Spleen (tissue), 11 donors: ENCODE results near the gene RPL19. TPM values are rescaled to one million over a fixed set of nuclear protein-coding genes. Genes with fewer than 3 reads are reported as not detected.
"Not testable (repeated sequence)": the region's sequence is repeated elsewhere in the genome, so short reads cannot be mapped to it uniquely, and the experiment has no call there.

Experiments
- DNase-seq: peaks from one replicate; pipeline ENCODE4 v3.0.0-alpha.2; 2020
- H3K27ac ChIP-seq, 8 donors: fragments of 200-600 bp; sonication (generic) in 7 of 8; 1 replicate in 4 of 8; 2 replicates in 4 of 8; pipeline versions ENCODE4 v1.5.0 to v1.8.0; 2016 to 2021; ENCODE audit warnings: inconsistent platforms in 4 of 8, mild to moderate bottlenecking in 4 of 8, moderate library complexity in 1 of 8
- H3K27me3 ChIP-seq, 7 donors: fragments of 200-600 bp; sonication (generic) in 6 of 7; replicated peaks in 1 of 7; 1 replicate in 4 of 7; 2 replicates in 3 of 7; pipeline versions ENCODE4 v1.5.0 to v1.8.0; 2016 to 2021; ENCODE audit warnings: inconsistent platforms in 3 of 7, mild to moderate bottlenecking in 1 of 7
- H3K36me3 ChIP-seq, 6 donors: fragments of 200-600 bp; sonication (generic) in 5 of 6; 1 replicate in 4 of 6; 2 replicates in 2 of 6; pipeline versions ENCODE4 v1.5.0 to v1.8.0; 2016 to 2021; ENCODE audit warnings: inconsistent platforms in 2 of 6
- H3K4me1 ChIP-seq, 6 donors: fragments of 200-600 bp; sonication (generic) in 5 of 6; 1 replicate in 3 of 6; 2 replicates in 3 of 6; pipeline versions ENCODE4 v1.5.0 to v1.8.0; 2016 to 2021; ENCODE audit warnings: inconsistent platforms in 3 of 6
- H3K4me3 ChIP-seq, 8 donors: fragments of 200-600 bp; sonication (generic) in 7 of 8; 1 replicate in 4 of 8; 2 replicates in 4 of 8; pipeline versions ENCODE4 v1.5.0 to v1.8.0; 2016 to 2021; ENCODE audit warnings: inconsistent platforms in 4 of 8, mild to moderate bottlenecking in 4 of 8, moderate library complexity in 2 of 8
- H3K9me3 ChIP-seq, 8 donors: fragments of 200-600 bp; sonication (generic) in 7 of 8; 1 replicate in 4 of 8; 2 replicates in 4 of 8; pipeline versions ENCODE4 v1.5.0 to v1.8.0; 2016 to 2021; ENCODE audit warnings: inconsistent platforms in 4 of 8
- POLR2A ChIP-seq, 3 donors: fragments of 450-650 bp; IDR thresholded peaks; one replicate each; pipeline ENCODE4 v1.5.1; 2017; ENCODE audit warnings: antibody characterized with exemption in 3 of 3, mild to moderate bottlenecking in 1 of 3
- POLR2AphosphoS5 ChIP-seq, 3 donors: sonication (generic); formaldehyde crosslinking; IDR thresholded peaks; one replicate each; pipeline ENCODE4 v1.5.1; 2017; ENCODE audit warnings: antibody characterized with exemption in 3 of 3
- WGBS, 5 donors: extraction: QIAGEN DNeasy Blood & Tissue Kit in 3 of 5; methylation state at CpG; one replicate each; pipeline versions ENCODE4 v1.1.5 to v1.1.7; 2013 to 2018; 5-methylcytosine and 5-hydroxymethylcytosine counted together
- intact Hi-C: fragments of 100-400 bp; cut with DNase I; formaldehyde crosslinking; loops from one replicate; pipeline ENCODE4 v1.15.0; 2023; ENCODE audit warnings: low total_unique reads
- polyA plus RNA-seq, 3 donors: library from polyadenylated mRNA; stranded (reverse); fragments of 200-250 nt; gene quantifications; one replicate each; pipeline ENCODE4 v1.2.1, GENCODE V29; 2013
- total RNA-seq, 7 donors: library from RNA; depleted of rRNA in 3 of 7; stranded (reverse); fragments of >200 nt in 3 of 7; fragmentation: NEBNext Ultra II Directional in 4 of 7; extraction: Animal tissue kit (Norgen Biotek cat#: 25700) in 4 of 7; gene quantifications; one replicate each; pipeline versions ENCODE4 v1.1.0 to v1.2.1, GENCODE V29; 2016 to 2021
- TF ChIP-seq, protein P1 (sequence below), 11 experiments: fragments of 200-600 bp in 7 of 11; fragments of 450-650 bp in 4 of 11; sonication (generic) in 4 of 11; IDR thresholded peaks in 8 of 11; conservative IDR thresholded peaks in 3 of 11; 1 replicate in 7 of 11; 2 replicates in 4 of 11; pipeline versions ENCODE4 v1.4.0 to v1.8.0; 2016 to 2021; ENCODE audit warnings: antibody characterized with exemption in 11 of 11, inconsistent platforms in 4 of 11, mild to moderate bottlenecking in 1 of 11
- donor health status: healthy with polysubstance abuse.
- donor health status: DM: no; HTN: no; CAD: no; lungs with moderate emphysema.
- donor health status: DM: no; HTN: no; CAD: no.
- donor health status: Bipolar disorder and iron deficiency.
- donor health status: healthy.
- donor health status: DM: no; HTN: no; CAD: no.
- donor health status: DM: yes; HTN: yes; CAD: no.

The RPL19 gene
- total and polyA plus RNA-seq, 10 donors, result 1,504 to 7,360 (median 3,641) TPM

GRCh38 chr17:39165841-39166349, 34.2 kb upstream of the RPL19 start, which contains the start of gene ARL5C:
TSS of gene ARL5C (minus strand) at chr17:39166161. CDS start at chr17:39165760, 401 bp downstream.
- peaks cover 0 to 36% (median 15%) of the 10 kb centered on the region in 7 donors for H3K27me3 ChIP-seq
- H3K4me1 ChIP-seq, result peaks cover 13 to 44% (median 37%) of the 10 kb centered on the region in 6 donors
- peak within 1 kb of the TSS in 5 of 8 donors; percentile 3 to 65 (median 45) for H3K27ac ChIP-seq
- H3K36me3 ChIP-seq, result no peaks in the 10 kb centered on the region
- TF ChIP-seq, protein P1, sequence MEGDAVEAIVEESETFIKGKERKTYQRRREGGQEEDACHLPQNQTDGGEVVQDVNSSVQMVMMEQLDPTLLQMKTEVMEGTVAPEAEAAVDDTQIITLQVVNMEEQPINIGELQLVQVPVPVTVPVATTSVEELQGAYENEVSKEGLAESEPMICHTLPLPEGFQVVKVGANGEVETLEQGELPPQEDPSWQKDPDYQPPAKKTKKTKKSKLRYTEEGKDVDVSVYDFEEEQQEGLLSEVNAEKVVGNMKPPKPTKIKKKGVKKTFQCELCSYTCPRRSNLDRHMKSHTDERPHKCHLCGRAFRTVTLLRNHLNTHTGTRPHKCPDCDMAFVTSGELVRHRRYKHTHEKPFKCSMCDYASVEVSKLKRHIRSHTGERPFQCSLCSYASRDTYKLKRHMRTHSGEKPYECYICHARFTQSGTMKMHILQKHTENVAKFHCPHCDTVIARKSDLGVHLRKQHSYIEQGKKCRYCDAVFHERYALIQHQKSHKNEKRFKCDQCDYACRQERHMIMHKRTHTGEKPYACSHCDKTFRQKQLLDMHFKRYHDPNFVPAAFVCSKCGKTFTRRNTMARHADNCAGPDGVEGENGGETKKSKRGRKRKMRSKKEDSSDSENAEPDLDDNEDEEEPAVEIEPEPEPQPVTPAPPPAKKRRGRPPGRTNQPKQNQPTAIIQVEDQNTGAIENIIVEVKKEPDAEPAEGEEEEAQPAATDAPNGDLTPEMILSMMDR (IDR thresholded peaks at IDR 0.05 in 8 of 11, conservative IDR thresholded peaks at IDR 0.05 in 3 of 11), result no peak
- TF ChIP-seq POLR2AphosphoS5 (IDR thresholded peaks at IDR 0.05) (no peak), POLR2A (IDR thresholded peaks at IDR 0.05) (no peak)
- 51 to 81% (median 53%) methylated on average over 10 to 17 of the region's 17 CpGs for WGBS, 5 donors
- H3K4me3 ChIP-seq, result peak within 1 kb of the TSS; percentile 36 to 79 (median 49)
- peaks cover 0 to 4% (median 0%) of the 10 kb centered on the region in 8 donors for H3K9me3 ChIP-seq
- DNase-seq, result no peak
- intact Hi-C loops, result no loop called here

DNA sequence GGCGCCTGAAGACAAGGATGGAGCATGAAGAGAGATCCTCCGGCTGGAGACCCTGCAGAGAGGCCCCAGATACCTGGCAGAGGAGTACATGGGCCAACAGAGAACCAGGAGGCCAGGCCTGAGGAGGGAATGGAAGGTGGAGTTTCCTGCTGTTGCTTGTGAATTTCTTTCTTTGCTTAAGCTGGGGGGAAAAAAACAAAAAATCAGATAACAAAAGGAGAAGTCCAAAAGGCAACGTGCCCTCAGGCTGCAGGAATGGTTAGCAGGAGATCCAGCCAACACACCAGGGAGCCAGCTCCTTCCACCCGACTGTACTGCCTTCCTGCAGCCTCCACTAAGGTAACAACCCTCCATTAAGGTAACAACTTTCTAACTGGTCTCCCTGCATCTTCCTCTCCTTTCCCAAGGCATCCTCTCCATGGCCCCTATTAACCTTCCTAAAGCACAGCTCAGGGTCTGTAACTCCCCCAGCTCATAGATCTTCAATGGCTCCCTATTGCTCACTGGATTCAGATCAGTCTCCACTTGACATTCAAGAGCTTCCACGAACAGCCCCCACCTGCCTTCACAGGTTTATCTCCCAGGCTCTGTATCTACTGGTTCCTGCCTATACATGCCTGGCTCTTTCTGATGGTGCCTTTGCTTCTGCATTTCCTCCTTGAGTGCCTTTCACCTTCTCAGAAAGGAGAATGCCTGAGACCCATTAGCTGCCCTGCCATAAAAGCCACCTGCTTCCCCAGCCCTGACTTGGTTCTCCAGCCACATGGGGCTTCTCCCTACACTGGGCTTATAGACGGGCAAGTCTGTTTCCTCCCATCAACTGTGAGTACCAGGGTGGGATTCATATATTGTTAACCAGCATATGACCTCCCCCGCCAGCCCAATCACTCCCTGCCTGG, 33.4 kb upstream of the RPL19 start:
- DNase-seq, result no peak
- intact Hi-C loops, result no loop called here
- WGBS, 5 donors, result 41 to 52% (median 46%) methylated on average over 7 of the region's 7 CpGs

DNA sequence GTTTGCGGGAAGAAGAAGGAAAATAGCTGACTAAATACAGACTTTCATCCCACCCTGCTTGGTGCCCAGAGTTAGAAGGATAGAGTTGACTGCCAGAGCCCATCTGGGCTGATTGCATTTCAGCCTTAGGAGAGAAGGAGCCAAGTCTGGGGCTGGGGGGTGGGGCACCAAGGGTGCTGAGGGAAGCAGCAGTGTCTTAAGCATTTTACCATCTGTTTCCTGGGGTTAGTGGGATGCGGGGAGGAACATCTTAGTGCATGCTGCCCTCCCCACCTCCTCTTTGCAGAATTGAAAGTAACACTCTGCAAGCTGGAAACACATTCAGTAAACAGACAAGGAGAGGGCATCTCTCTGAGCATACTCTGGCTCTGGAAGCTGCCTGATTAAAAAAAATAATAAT, 32.6 kb upstream of the RPL19 start:
- Histone ChIP-seq H3K9me3 (peaks cover 0 to 4% (median 0%) of the 10 kb centered on the region in 8 donors), H3K27me3 (peaks cover 0 to 36% (median 15%) of the 10 kb centered on the region in 7 donors), H3K36me3 (no peaks in the 10 kb centered on the region), H3K4me3 (no peak overlapping the region), H3K4me1 (peaks cover 13 to 44% (median 37%) of the 10 kb centered on the region in 6 donors), H3K27ac (peak overlapping the region in 2 of 8 donors; percentile 26 to 32)
- TF ChIP-seq, protein P1 (IDR thresholded peaks at IDR 0.05 in 8 of 11, conservative IDR thresholded peaks at IDR 0.05 in 3 of 11), result no peak
- peak in 1 of 3 donors; percentile 8 for TF ChIP-seq POLR2AphosphoS5 (IDR thresholded peaks at IDR 0.05)
- 2 to 16% (median 12%) methylated on average over 2 of the region's 2 CpGs for WGBS, 5 donors
- intact Hi-C loops, result no loop called here
- DNase-seq, result no peak

More for the DNA sequence above, 33.4 kb upstream of the RPL19 start:
- no peaks in the 10 kb centered on the region for H3K36me3 ChIP-seq
- TF ChIP-seq POLR2A (IDR thresholded peaks at IDR 0.05), result no peak
- no peak for TF ChIP-seq POLR2AphosphoS5 (IDR thresholded peaks at IDR 0.05)
- TF ChIP-seq, protein P1 (IDR thresholded peaks at IDR 0.05 in 8 of 11, conservative IDR thresholded peaks at IDR 0.05 in 3 of 11), result no peak
- H3K4me3 ChIP-seq, result no peak overlapping the region
- H3K9me3 ChIP-seq, result peaks cover 0 to 4% (median 0%) of the 10 kb centered on the region in 8 donors
- peaks cover 0 to 36% (median 15%) of the 10 kb centered on the region in 7 donors for H3K27me3 ChIP-seq
- peak overlapping the region in 2 of 8 donors; percentile 3 to 17 for H3K27ac ChIP-seq
- peaks cover 13 to 44% (median 37%) of the 10 kb centered on the region in 6 donors for H3K4me1 ChIP-seq

DNA sequence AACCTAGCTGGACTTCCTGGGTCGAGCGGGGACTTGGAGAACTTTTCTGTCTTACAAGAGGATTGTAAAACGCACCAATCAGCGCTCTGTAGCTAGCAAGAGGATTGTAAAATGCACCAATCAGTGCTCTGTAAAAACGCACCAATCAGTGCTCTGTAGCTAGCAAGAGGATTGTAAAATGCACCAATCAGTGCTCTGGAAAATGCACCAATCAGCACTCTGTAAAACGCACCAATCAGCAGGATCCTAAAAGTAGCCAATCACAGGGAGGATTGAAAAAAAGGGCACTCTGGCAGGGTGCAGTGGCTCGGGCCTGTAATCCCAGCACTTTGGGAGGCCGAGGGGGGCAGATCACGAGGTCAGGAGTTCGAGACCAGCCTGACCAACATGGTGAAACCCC, 31.6 kb upstream of the RPL19 start:
- Histone ChIP-seq H3K27me3 (peaks cover 0 to 45% (median 15%) of the 10 kb centered on the region in 7 donors), H3K4me1 (peaks cover 13 to 44% (median 37%) of the 10 kb centered on the region in 6 donors)
- 92 to 97% (median 96%) methylated on average over 10 of the region's 10 CpGs for WGBS, 5 donors
- H3K27ac ChIP-seq, H3K9me3 ChIP-seq, intact Hi-C loops, H3K36me3 ChIP-seq, DNase-seq, H3K4me3 ChIP-seq: not testable (repeated sequence)
